Endothelial cell of umbilical vein (primary cell): ENCODE results near the gene EIF2AK3. TPM values are rescaled to one million over a fixed set of nuclear protein-coding genes. Genes with fewer than 3 reads are reported as not detected.
A peak's percentile ranks its signal among the peaks of the same experiment; 100 is the strongest.

ENCODE experiments used
- BruUV-seq: library from RNA; stranded (reverse); fragments of 400-500 nt; replicated peaks from 2 replicates; lab custom pipeline; 2021; lab: Mats Ljungman, UMichigan
- CTCF ChIA-PET: fragments of 300-600, 350-600 bp; sonication (Branson Sonifier 250); formaldehyde crosslinking; loops from one replicate; lab custom pipeline; 2021; ENCODE audit warnings: antibody characterized with exemption, inconsistent platforms; lab: Charles Lee
- POLR2A ChIA-PET: fragments of 300-600, 350-600 bp; sonication (Branson Sonifier 250); formaldehyde crosslinking; loops from one replicate; lab custom pipeline; 2021; ENCODE audit warnings: antibody characterized with exemption, inconsistent platforms; lab: Charles Lee
- DNase-seq: peaks from one replicate; pipeline ENCODE4 v3.0.0-alpha.2; 2011; ENCODE audit warnings: low read depth, low spot score
- FAIRE-seq: peaks from 2 replicates; lab custom pipeline; 2011; peaks lifted over from hg19 to GRCh38; lab: Jason Lieb, UNC
- H2AFZ ChIP-seq: 2 replicates; pipeline ENCODE4 v1.6.0; 2012; ENCODE audit warnings: low read depth, low read length, control low read depth, inconsistent platforms
- H3K27ac ChIP-seq: 2 replicates; pipeline ENCODE4 v1.5.1; 2011; ENCODE audit warnings: low read depth, mild to moderate bottlenecking, control low read depth, low read length, moderate library complexity; ENCODE audit not compliant: insufficient read depth
- H3K27me3 ChIP-seq, 2 experiments: 2 replicates each; pipeline versions ENCODE4 v1.6.0 to v1.6.1; 2011; ENCODE audit warnings: low read length in 2 of 2, mixed read lengths in 1 of 2; ENCODE audit not compliant: control insufficient read depth in 2 of 2, insufficient read depth in 2 of 2
- H3K36me3 ChIP-seq, 2 experiments: 2 replicates in 1 of 2; 3 replicates in 1 of 2; pipeline ENCODE4 v1.5.1; 2011; ENCODE audit warnings: low read length in 2 of 2, mild to moderate bottlenecking in 1 of 2, moderate library complexity in 1 of 2; ENCODE audit not compliant: control insufficient read depth in 2 of 2, insufficient read depth in 2 of 2; ENCODE audit errors: extremely low read depth in 1 of 2
- H3K4me1 ChIP-seq: 3 replicates; pipeline ENCODE4 v1.5.1; 2011; ENCODE audit warnings: mild to moderate bottlenecking, low read length; ENCODE audit not compliant: control insufficient read depth, insufficient read depth; ENCODE audit errors: extremely low read depth
- H3K4me2 ChIP-seq: 2 replicates; pipeline ENCODE4 v1.6.1; 2011; ENCODE audit warnings: low read length, control low read depth, mixed read lengths; ENCODE audit not compliant: insufficient read depth
- H3K4me3 ChIP-seq, 3 experiments: fragments of 200-600 bp in 1 of 3; sonication (generic), shearing (Covaris generic) in 1 of 3; replicated peaks in 1 of 3; 2 replicates each; pipeline ENCODE4 v1.5.1; 2011 to 2016; ENCODE audit warnings: control low read depth in 3 of 3, low read length in 3 of 3, mild to moderate bottlenecking in 2 of 3, inconsistent platforms in 1 of 3, low read depth in 1 of 3, moderate library complexity in 1 of 3; ENCODE audit not compliant: insufficient read depth in 1 of 3
- H3K79me2 ChIP-seq: 2 replicates; pipeline ENCODE4 v1.6.0; 2012; ENCODE audit warnings: low read length, inconsistent platforms; ENCODE audit not compliant: control insufficient read depth, insufficient read depth
- H3K9ac ChIP-seq: replicated peaks from 2 replicates; pipeline ENCODE3; 2011; ENCODE audit warnings: low read length, control low read depth; ENCODE audit not compliant: insufficient read depth; ENCODE audit errors: extremely low read depth
- H3K9me1 ChIP-seq: replicated peaks from 3 replicates; pipeline ENCODE4 v1.6.0; 2011; ENCODE audit warnings: mild to moderate bottlenecking, low read length; ENCODE audit not compliant: control insufficient read depth, insufficient read depth; ENCODE audit errors: extremely low read depth
- H3K9me3 ChIP-seq: replicated peaks from 2 replicates; pipeline ENCODE4 v1.5.1; 2012; ENCODE audit warnings: low read length, inconsistent platforms; ENCODE audit not compliant: control insufficient read depth, insufficient read depth
- H4K20me1 ChIP-seq: replicated peaks from 2 replicates; pipeline ENCODE3; 2011; ENCODE audit warnings: mild to moderate bottlenecking, low read length; ENCODE audit not compliant: control insufficient read depth, insufficient read depth; ENCODE audit errors: extremely low read depth
- CTCF ChIP-seq, 2 donors: IDR thresholded peaks; 1 replicate in 1 of 2; 2 replicates in 1 of 2; pipeline ENCODE4 v1.5.1; 2011; ENCODE audit warnings: low read length in 2 of 2, mild to moderate bottlenecking in 2 of 2, moderate library complexity in 2 of 2, control low read depth in 1 of 2, inconsistent platforms in 1 of 2, low read depth in 1 of 2; ENCODE audit not compliant: insufficient read depth in 1 of 2; ENCODE audit errors: extremely low read depth in 1 of 2
- EZH2 ChIP-seq: IDR thresholded peaks from 2 replicates; pipeline ENCODE4 v1.6.1; 2012; ENCODE audit warnings: borderline replicate concordance, low read depth, mild to moderate bottlenecking, moderate library complexity, low read length, inconsistent platforms; ENCODE audit not compliant: severe bottlenecking
- FOS ChIP-seq: IDR thresholded peaks from 2 replicates; pipeline ENCODE4 v1.6.1; 2011; ENCODE audit warnings: mild to moderate bottlenecking, low read length, moderate library complexity, borderline replicate concordance; ENCODE audit not compliant: insufficient read depth
- GATA2 ChIP-seq: IDR thresholded peaks from 2 replicates; pipeline ENCODE4 v1.7.0; 2011; ENCODE audit warnings: low read depth, mild to moderate bottlenecking, moderate library complexity, mixed read lengths, low read length; ENCODE audit not compliant: insufficient read length, insufficient read depth
- JUN ChIP-seq: IDR thresholded peaks from 2 replicates; pipeline ENCODE4 v1.6.1; 2011; ENCODE audit warnings: borderline replicate concordance, low read depth; ENCODE audit not compliant: insufficient read length, insufficient read depth
- MYC ChIP-seq: IDR thresholded peaks from one replicate; pipeline ENCODE4 v1.6.1; 2011; ENCODE audit warnings: mild to moderate bottlenecking, low read depth, low read length
- POLR2A ChIP-seq: IDR thresholded peaks from 2 replicates; pipeline ENCODE4 v1.6.1; 2012; ENCODE audit warnings: low read depth, mild to moderate bottlenecking, control low read depth, low read length
- POLR2AphosphoS5 ChIP-seq: IDR thresholded peaks from 2 replicates; pipeline ENCODE4 v1.6.1; 2012; ENCODE audit warnings: low read depth, mild to moderate bottlenecking, control low read depth, low read length, moderate library complexity; ENCODE audit not compliant: insufficient read depth
- dilution Hi-C: fragments of 300-500 bp; cut with MboI; formaldehyde crosslinking; loops from one replicate; pipeline ENCODE4 v1.15.0; 2019; ENCODE audit warnings: low sequenced_read_pairs; ENCODE audit not compliant: extremely low pct_ligation_motif_present
- intact Hi-C: fragments of 100-400 bp; cut with micrococcal nuclease; formaldehyde crosslinking; loops from one replicate; pipeline ENCODE4 v1.10.0; 2022
- polyA plus RNA-seq, 4 experiments: library from polyadenylated mRNA; depleted of rRNA in 3 of 4; stranded (reverse) in 3 of 4; unstranded in 1 of 4; fragments of >200 nt; gene quantifications; 2 replicates each; pipeline versions ENCODE4 v1.2.1 to v1.2.3, GENCODE V29; 2011 to 2012; ENCODE audit warnings: missing spikeins in 1 of 4
- total RNA-seq: library from RNA; stranded (reverse); gene quantifications from 2 replicates; pipeline ENCODE4 v1.2.3, GENCODE V29; 2021
- TF ChIP-seq, protein P1 (sequence below): IDR thresholded peaks from 2 replicates; pipeline ENCODE4 v1.6.1; 2011; ENCODE audit not compliant: insufficient read depth, insufficient read length

The EIF2AK3 gene
- total and polyA plus RNA-seq, 2 donors (not counting 3 experiments of a cell fraction or from before 2014, with no cell fraction given): 5.3 to 17.3 TPM

GRCh38 chr2:88659538-88659915 is 32.3 kb upstream of the EIF2AK3 start:
- DNase-seq (peak; percentile 88), FAIRE-seq (peak; percentile 74)
- no peaks in the 10 kb centered on the region for H4K20me1 ChIP-seq
- POLR2A ChIA-PET: no interaction called here
- H3K4me3 ChIP-seq: peak overlapping the region in 1 of 3 experiments; percentile 4
- no TSS peak for BruUV-seq
- peak overlapping the region; percentile 37 for H3K27ac ChIP-seq
- peak overlapping the region; percentile 20 for H3K4me2 ChIP-seq
- H3K9me3 ChIP-seq: no peaks in the 10 kb centered on the region
- no peaks in the 10 kb centered on the region for H3K9me1 ChIP-seq
- H2AFZ ChIP-seq: peak overlapping the region; percentile 73
- H3K36me3 ChIP-seq: no peaks in the 10 kb centered on the region
- no peaks in the 10 kb centered on the region for H3K79me2 ChIP-seq
- intact Hi-C loops (loop anchor here (1.0 kb wide), 2 partner anchors 32 to 59 kb away; partner anchors contain the start of gene EIF2AK3), dilution Hi-C loops (loop anchor here (25.0 kb wide), 1 partner anchor 97 kb away; no protein-coding TSS in a partner anchor)
- CTCF ChIA-PET: interaction anchor here (0.7 to 4.7 kb wide), 11 partner anchors 9 to 599 kb away, joined by 3 to 49 read pairs (median 4); no protein-coding TSS in a partner anchor
- TF ChIP-seq JUN (no peak), EZH2 (no peak), CTCF (IDR thresholded peaks at IDR 0.05; ENCODE audit: extremely low read depth in 1 of 2, insufficient read depth in 1 of 2, low read depth in 1 of 2, low read length in 2 of 2) (no peak), POLR2AphosphoS5 (no peak), POLR2A (no peak), MYC (no peak), FOS (no peak), GATA2 (no peak)
- TF ChIP-seq, protein P1, sequence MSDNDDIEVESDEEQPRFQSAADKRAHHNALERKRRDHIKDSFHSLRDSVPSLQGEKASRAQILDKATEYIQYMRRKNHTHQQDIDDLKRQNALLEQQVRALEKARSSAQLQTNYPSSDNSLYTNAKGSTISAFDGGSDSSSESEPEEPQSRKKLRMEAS: no peak
- no peaks in the 10 kb centered on the region for H3K27me3 ChIP-seq
- peaks cover 11% of the 10 kb centered on the region for H3K4me1 ChIP-seq
- peak overlapping the region; percentile 20 for H3K9ac ChIP-seq
